NCI-H2227 (cell line): Measurements from ENCODE around the gene CTNNA3.
"Not testable (repeated sequence)": the region's sequence is repeated elsewhere in the genome, so short reads cannot be mapped to it uniquely, and the experiment has no call there.

Experiments
- DNase-seq: peaks from one replicate; lab custom pipeline; 2025; ENCODE audit not compliant: unreplicated experiment; lab: John Stamatoyannopoulos, UW

Gene CTNNA3

DNA sequence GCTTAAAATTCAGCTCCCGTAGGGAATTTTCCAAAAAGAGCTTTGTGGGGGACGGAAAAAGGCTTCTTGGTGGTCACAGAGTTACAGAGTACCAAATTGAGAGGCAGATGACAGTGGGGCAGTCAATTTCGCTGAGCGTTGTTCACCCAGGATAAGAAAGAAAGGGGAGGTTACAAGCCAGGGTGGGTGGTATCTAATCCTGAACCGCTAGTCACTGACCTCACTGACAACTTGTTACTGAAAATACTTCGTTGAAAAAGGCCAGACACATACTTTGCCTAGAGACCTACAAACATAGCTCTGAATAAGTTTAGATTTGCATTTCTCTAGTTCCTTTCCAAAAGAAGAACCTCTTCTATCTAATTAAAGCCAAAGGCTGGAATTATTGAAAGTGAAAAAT lies at the start of gene CTNNA3:
TSS of gene CTNNA3 (minus strand) at position 167 of the 400 bp plus-strand sequence.
- no peak for DNase-seq

DNA sequence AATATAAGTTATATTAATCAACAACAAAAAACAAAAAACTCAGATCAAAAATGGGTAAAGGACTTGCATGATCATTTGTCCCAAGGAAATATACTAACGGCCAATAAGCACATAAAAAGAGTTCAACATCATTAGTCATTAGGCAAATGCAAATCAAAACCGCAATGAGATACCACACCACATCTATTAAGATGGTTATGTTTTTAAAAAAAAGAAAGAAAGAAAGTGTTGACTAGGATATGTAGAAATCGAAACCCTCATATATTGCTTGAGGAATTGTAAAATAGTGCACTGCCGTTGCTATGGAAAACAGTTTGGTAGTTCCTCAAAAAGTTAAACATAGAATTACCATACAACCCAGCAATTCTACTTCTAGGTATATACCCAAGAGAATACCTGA lies 39.4 kb upstream of the CTNNA3 start:
- no peak for DNase-seq

DNA sequence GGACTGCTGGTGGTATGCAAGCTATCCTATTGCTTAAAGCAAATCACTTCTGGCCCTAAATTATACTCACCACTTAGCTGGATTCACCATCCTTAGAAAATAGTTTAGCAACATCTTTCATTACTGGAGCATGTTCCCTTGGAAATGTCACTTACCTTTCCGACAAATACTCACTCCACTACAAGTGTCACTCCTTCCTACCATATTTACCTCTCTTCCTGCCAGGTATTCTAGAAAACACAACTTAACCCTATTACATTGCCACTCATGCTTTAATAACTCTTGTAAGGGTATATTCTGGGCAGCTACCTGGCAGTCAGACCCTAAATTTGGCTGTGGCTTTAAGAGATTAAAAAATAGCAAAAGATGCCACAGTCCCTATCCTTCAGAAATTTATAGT lies 37.5 kb upstream of the CTNNA3 start:
- DNase-seq = no peak

DNA sequence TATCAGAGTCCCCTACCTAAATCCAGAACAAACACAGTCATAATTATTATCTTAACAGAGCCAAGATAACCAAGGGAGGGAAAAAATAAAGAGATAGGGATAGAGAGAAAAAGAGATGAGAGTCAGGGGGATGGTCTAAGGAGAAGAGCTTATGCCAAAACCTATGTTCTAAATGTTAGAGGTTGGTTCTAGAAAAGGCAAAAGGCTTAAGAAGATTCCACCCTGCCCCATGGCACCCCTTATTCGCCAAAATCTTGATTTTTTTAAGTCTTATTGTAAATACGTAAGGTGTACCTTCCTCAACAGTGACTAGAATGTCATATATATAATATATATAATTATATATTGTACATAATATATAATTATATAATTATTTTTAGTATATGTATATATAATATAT lies 29.6 kb upstream of the CTNNA3 start:
- DNase-seq = no peak

DNA sequence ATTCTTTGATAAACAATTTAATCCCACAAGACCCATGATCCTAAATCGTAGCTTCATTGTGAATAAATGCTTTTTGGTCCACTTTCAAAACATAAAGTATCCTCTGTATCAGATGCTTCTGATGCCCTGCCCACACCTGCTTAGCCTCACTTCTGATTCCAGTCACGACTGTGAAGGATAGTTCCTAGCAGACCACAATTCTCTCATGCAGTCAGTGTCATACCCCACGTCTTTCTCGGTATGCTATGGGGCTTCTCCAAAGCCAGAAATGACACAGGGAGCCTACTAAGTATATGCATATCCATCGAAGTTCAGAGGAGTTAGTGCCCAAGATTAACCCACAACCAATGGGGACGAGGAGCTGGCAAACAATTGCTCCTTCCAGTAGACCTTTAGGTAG lies 27.6 kb upstream of the CTNNA3 start:
- no peak for DNase-seq

DNA sequence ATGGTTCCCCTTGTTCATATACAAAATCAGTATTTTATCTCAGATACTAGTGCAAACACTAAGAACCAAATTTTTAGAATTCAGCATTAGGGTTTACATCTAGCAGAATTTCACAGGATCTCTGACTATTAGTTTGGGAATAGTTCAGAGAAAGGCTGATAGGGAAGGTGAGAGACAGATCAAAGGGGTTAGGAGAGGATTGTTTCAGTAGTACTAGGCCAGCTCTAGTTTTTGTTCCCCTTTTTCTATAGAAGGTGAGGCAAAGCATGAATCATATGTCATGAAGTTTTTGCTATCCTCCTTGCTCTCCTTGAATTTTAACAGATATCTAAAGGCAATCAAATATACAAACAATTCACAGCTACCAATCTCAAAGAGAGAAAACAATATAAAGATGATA lies 26.1 kb upstream of the CTNNA3 start:
- no peak for DNase-seq

DNA sequence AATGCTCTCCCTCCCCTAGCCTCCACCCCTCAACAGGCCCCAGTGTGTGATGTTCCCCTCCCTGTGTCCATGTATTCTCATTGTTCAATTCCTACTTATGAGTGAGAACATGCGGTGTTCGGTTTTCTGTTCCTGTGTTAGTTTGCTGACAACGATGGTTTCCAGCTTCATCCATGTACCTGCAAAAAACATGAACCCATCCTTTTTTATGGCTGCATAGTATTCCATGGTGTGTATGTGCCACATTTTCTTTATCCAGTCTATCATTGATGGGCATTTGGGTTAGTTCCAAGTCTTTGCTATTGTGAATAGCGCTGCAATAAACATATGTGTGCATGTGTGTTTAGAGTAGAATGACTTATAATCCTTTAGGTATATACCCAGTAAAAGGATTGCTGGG lies 20.5 kb upstream of the CTNNA3 start:
- DNase-seq = not testable (repeated sequence)

DNA sequence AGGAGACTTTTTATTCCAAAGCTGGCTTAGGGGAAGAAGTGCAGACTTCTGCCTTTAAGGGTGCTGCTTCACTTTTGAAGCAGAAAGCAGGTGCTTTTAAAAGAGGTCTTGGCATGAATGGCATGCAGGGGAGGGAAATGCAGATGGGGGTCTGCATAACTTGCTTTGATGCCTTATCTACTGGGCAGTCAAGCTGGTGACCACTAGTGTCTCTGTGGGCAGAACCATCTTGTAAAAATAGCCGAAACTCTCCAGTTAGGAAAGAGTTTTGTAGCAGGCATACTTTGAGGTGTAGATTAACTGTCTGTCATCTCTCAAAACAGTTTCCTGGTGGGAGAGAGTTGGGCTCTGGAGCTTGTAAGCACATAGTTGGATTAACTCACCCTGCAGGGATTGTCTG lies 9.9 kb upstream of the CTNNA3 start:
- DNase-seq = no peak

DNA sequence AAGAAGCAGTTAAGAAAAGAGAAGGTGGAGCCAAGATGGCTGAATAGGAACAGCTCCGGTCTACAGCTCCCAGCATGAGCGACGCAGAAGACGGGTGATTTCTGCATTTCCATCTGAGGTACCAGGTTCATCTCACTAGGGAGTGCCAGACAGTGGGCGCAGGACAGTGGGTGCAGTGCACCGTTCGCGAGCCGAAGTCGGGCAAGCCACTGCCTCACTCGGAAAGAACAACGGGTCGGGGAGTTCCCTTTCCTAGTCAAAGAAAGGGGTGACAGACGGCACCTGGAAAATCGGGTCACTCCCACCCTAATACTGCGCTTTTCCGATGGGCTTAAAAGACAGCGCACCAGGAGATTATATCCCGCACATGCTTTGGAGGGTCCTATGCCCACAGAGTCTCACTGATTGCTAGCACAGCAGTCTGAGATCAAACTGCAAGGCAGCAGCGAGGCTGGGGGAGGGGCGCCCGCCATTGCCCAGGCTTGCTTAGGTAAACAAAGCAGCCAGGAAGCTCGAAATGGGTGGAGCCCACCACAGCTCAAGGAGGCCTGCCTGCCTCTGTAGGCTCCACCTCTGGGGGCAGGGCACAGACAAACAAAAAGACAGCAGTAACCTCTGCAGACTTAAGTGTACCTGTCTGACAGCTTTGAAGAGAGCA lies 3.7 kb upstream of the CTNNA3 start:
- DNase-seq = not testable (repeated sequence)

DNA sequence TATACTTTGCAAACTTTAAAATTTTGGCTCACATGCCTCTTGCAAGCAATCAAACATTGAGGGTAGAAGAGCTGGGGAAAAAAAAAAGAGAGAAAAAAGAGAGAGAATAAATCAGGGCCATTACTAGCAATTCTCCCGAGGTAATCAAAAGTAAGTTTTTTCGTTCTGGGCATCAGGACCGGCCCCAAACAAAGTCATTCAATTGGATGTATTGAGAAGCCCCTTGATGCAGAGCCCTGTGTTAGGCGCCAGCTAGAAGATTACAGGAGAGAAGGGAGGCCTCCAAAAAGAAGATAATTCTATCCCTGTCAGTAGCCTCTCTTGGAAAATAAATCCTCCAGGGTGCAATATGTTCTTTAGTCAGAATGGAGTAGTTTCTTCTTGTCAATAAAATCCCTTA lies 2.2 kb upstream of the CTNNA3 start:
- no peak for DNase-seq

DNA sequence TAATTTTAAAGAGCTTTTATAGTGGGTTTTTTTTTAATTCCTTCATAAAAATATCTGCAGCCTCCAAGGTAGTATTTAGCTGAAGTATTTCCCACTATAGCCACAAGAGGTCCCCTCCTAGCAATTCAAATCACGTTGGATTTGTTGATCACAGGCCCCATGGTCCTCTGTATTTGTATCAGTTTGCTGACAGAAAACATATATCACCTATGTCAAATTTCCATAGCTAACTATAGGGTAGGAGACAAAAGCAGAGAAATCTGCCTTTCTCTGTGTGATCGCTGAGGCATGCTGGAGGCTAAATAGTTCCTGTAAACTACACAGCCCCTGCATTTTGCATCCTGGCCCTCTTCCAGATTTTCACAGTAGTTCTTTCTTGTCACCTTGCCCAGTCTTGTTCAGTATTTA lies 1.7 kb upstream of the CTNNA3 start:
- DNase-seq = peak; percentile 63

DNA sequence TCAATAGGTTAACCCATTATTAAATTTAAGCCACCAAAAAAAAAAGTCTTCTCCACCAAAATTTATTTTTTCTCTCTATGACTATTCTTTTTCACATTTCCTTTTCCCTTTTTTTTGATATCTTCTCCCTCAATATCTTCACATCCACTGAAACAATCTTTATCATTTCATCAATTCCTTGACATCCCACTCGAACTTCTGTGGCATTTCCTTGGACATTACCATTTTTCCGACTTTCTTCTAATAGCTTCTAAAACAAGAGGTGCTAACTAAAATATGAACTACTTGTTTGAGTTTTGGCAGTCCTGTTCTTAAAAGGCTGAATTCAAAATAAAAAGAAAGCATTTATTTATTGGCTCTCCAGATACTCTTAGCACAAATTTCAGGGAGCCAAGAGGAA lies 684 bp upstream of the CTNNA3 start:
- DNase-seq = no peak

DNA sequence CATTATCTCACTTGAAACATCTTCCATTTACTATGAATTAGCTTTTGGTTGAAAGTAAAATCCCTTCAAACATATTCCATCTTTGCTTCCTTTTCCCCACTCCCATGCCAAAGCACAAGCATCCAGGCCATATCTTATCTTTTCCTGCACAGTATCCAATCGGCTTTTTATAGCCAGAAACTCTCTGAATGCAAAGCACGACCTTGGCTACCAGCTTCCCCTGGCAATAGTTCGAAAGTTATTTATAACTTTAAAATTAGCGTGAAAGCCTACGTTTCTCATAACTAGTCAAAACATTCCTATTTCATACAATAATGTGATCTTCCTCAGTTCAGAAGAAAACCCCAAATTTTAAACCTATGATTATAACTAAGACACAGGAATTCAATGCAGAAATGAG lies 440 bp downstream of the CTNNA3 start:
- no peak for DNase-seq

DNA sequence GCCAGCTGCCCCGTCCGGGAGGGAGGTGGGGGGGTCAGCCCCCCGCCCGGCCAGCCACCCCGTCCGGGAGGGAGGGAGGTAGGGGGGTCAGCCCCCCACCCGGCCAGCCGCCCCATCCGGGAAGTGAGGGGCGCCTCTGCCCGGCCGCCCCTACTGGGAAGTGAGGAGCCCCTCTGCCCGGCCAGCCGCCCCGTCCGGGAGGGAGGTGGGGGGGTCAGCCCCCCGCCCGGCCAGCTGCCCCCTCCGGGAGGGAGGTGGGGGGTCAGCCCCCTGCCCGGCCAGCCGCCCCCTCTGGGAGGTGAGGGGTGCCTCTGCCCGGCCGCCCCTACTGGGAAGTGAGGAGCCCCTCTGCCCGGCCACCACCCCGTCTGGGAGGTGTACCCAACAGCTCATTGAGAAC lies 4.1 kb downstream of the CTNNA3 start:
- DNase-seq = not testable (repeated sequence)

DNA sequence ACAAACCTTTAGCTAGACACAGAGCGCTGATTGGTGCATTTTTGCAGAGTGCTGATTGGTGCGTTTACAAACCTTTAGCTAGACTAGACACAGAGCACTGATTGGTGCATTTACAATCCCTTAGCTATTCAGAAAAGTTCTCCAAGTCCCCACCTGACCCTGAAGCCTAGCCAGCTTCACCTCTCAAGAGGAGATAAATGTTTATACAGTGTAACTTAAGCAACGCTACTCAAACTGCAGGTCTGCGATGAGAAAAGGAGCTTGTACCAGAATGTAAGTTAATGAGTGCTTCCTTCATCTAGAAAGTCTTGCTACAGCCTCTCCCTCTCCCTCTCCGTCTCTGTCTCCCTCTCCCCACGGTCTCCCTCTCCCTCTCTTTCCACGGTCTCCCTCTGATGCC lies 5.5 kb downstream of the CTNNA3 start:
- DNase-seq = not testable (repeated sequence)

DNA sequence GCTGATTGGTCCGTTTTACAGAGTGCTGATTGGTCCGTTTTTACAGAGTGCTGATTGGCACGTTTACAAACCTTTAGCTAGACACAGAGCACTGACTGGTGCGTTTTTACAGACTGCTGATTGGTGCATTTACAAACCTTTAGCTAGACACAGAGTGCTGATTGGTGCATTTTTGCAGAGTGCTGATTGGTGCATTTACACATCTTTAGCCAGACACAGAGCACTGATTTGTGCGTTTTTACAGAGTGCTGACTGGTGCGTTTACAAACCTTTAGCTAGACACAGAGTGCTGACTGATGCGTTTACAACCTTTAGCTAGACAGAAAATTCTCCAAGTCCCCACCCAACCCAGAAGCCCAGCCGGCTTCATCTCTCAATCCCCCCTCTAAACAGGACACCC lies 11.9 kb downstream of the CTNNA3 start:
- DNase-seq = not testable (repeated sequence)

DNA sequence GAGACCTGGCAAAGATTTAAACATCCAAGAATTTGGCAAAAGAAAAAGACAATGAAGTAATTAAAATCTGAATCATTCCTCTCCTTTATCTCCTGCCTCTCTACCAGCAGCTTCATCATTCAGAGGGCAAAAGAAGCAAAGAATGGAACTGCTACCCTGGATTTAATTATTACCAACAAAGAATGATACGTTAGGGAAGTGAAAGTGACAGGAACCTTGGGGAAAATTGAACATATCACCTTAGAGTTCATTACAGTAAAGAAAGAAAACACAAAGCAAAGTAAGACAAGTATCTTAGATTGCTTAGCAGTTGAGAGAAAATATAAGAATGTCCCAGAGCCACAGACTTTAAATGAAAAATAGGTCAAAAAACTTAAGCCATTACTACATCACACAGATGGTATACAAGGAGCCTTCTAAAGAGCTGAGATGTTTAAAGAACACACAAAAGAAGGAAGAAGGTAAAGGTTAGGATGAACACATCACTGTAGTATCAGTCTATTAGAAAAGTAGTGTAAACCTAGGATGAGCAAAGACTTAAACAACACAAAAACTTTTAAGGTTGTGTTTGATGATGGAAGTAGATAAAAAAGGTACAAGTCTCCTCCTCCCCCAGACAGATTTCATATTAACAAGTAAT lies 17.5 kb downstream of the CTNNA3 start:
- DNase-seq = no peak

DNA sequence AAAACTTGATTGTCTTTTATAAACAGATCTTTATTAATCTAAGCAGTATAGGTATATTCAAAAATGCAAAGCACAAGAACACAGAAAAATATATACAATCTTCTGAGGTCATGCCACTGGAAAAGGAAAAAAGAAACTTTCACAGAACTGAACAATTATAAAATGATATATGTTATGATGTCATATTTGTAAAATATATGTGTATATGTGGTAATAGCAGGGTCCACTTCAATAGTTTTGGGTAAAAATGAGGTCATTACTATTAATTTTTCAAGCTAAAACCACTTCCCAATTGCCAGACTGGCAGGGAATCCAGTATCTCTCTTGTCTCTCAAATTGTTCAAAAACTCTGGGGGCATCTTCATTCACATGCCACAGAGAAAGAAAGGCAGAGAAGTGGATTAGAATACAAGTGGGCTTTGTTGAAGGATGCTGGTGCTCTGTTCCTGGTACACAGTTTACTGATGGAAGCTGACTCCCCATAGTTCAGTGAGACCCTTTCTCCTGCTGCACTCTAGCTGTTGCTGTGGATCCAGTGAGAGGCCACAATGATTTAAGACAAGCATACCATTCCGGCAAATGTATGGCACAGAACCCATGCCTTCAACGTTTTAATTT lies 19.7 kb downstream of the CTNNA3 start:
- no peak for DNase-seq

DNA sequence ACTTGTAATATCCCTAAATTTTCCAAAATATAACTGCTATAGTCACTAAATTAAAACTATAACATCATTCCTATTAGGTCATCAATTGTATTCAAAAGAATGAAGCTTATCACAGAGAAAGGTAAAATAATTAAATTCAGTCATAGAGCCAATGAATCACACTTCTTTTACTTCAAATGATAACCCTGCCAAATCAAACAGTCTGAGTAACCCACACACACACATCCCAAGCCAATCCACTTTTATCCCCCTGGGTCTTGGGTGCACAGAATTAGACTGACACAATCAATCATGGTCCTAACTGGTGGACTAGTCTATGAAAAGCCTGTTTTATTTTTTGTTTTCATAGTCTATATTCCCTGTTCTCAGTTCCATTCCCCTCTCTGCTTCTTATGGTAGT lies 25.6 kb downstream of the CTNNA3 start:
- no peak for DNase-seq

DNA sequence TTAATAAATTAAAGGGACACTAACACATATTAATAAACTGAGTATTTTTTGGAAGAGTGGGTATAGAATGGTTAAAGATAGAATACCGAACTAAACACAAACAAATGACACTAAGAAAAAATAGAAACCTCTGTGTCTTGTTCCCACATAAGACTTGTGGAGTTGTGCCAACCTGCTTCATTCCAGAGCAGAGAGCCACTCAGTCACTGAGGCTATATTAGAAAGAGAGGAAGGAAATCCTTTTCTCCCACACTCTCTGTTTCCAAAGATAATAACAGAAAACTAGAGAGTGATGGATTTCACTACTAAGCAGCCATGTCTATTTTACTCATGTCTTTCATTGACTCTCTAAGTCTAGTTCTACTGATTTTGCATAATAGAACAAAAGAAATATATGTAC lies 26.0 kb downstream of the CTNNA3 start:
- DNase-seq = no peak

DNA sequence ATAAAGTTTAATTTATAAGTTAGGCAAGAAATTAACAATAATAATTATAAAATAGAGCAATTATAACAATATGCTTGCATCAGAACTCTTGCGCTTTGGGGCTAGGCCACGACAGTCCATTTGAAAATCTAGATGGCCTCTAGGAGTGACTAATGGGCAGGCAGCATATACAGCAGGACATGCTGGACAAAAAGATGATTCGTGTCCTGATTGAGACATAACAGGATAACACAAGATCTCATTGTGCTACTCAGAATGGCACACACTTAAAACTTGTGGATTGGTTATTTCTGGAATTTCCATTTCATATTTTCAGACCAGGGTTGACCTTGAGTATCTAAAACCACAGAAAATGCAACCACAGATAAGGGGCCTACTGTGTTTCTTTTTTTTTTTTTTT lies 27.5 kb downstream of the CTNNA3 start:
- no peak for DNase-seq

DNA sequence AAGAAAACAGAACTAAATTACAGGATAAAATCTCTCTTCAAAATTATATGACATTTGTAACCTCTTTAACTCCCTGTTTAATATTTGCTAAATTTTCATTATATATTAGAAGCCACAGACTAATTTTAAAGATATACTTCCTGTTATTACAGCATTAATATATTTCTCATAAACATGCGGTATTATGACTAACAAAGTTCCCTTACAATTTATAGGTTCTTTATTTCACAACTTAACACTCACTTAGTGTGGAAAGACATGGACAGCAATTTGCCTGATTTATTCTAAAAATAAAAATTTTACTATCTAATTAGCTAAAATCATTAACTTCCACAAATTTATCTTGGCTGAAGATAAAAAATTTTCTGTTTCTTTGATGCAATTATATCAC lies 29.0 kb downstream of the CTNNA3 start:
- no peak for DNase-seq
